Activated CD4-positive, CD25-positive, alpha-beta regulatory T cell treated with anti-CD3 and anti-CD28 coated beads, Interleukin-2, amount 50 U/mL, for 24 hours (primary cell): ENCODE measurements around the gene PDZD2.
A peak's percentile ranks its signal among the peaks of the same experiment; 100 is the strongest.
"Not testable (repeated sequence)": the region's sequence is repeated elsewhere in the genome, so short reads cannot be mapped to it uniquely, and the experiment has no call there.

Experiments
- ATAC-seq, 2 donors: fragments of 150-1000 bp; cut with Tn5 transposase; one replicate each; pipeline ENCODE4 v1.10.0; 2021; ENCODE audit warnings: mild to moderate bottlenecking in 1 of 2, moderate library complexity in 1 of 2

The PDZD2 gene

GRCh38 chr5:31638748-31639418 lies at the start of gene PDZD2:
Gene PDZD2 (plus strand): TSS chr5:31639131.
- ATAC-seq = peak; percentile 65 to 72

DNA sequence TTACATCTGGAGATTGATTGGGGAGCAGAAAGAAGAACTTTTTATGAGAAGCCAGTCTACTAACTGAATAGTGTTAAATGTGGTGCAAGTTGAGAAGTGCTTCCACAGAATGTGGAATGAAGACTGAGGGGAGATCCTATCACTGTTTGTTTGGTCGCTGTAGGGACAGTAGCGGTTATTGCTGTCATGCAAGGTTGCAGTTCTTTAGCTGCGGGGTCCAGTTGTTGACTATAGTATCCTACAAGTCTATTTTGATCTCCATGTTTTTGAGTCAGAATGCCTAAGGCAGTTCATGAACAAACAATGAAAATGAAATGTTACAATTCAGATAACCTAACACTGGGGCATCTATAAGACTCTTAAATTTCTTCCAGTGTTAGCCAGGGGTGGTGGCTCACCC lies 45.3 kb upstream of the PDZD2 start:
- ATAC-seq = no peak

GRCh38 chr5:31596354-31596753 lies 42.6 kb upstream of the PDZD2 start:
- ATAC-seq = no peak

DNA sequence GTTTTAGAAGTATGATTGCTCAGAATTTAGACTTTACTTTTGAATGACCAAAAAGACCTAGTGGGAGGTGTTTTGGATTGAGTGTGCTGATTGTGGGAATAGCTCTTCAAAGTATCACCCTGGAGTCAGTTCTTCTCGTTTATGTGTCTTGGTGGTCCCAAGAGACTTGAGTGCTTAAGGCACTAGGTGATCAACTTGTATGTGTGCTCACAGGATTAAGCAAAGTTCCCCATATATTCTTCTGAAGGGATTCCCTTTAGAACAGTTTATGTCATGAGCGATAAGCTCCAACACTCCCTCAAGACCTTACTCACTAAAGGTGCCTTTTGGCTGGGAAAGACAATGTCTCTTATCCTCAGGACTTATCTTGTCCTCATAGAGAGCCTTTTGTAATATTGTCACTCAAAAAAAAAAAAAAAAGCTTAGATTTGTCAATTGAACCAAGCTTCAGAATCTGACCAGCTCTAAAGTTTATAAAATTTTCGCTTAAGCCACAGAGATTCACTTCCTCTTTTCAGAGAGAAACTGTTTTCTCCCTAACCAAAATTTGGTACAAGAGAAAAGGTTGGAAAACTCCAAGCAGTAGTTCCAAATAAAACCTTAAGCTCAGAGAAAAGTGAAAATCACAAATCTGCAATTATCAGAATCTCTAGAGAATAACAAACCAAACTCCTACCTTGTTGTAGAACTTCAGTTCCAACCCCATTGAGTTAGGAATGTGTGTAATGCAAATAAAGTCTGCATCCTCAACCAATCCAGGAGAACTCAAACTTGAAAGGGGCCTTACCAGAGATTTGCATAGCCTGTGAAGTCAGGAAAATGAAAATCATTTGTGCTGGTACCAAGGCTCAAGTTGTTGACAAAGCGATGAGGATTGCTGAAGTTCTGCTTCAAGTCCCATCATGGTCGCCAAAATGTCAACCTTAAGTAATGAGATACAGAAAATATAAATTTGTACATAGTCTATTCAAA lies 40.0 kb upstream of the PDZD2 start:
- no peak for ATAC-seq

GRCh38 chr5:31602305-31602704 lies 36.6 kb upstream of the PDZD2 start:
- ATAC-seq = not testable (repeated sequence)

DNA sequence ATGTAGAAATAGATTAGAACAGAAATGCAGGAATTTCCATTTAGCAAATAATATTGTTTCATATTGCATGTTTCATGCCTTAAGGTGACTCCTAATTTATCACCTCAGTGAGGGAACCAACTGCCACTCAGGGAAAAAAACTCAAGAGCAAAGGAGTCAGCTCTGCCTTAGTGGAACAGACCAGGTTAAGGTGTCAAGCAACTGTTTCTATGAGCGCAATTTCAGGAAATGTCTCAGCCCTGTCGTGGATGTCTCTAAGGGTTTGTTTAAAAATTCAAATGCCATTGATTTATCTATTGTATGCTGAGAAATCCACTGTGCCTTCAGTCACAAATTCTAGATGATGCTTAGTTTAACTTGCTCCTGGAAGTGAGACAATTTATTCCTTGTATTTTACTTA lies 34.7 kb upstream of the PDZD2 start:
- no peak for ATAC-seq

DNA sequence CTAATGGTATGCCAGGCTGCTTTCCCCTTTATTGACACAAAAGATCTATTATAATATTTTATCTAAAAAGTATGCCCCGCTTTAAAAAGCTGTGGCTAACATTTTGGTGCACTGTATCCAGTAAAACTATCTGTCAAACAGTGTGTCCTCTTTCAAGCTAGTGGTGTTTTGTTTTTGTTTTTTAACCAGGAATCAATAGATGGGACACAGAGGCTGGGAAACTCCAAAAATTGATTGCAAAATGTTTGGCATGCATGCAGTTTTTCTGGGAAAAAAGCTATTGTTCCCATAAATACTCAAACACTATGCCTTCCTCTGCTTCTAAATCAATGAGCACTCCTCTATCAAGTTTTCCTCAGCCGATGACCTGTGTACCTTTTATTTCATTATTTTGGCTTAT lies 34.3 kb upstream of the PDZD2 start:
- ATAC-seq = no peak

GRCh38 chr5:31605920-31606319 lies 33.0 kb upstream of the PDZD2 start:
- ATAC-seq = no peak

DNA sequence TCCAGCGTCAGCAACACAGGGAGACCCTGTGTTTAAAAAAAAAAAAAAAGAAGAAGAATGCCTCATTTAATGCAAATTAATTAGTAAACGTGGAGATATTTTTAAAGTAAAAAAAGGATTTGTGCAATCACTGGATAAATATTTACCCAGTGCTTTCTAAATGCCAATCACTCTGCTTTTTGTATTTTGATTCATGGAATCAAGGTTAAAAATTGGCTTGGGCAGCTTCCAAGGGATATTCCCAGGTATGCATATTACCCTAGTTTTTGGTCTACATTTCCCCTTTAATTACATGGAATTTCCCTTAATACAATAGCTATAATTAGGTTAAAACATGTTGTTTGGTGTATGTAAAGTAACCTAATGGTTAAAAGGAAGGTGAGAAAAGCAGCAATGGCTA lies 31.4 kb upstream of the PDZD2 start:
- no peak for ATAC-seq

DNA sequence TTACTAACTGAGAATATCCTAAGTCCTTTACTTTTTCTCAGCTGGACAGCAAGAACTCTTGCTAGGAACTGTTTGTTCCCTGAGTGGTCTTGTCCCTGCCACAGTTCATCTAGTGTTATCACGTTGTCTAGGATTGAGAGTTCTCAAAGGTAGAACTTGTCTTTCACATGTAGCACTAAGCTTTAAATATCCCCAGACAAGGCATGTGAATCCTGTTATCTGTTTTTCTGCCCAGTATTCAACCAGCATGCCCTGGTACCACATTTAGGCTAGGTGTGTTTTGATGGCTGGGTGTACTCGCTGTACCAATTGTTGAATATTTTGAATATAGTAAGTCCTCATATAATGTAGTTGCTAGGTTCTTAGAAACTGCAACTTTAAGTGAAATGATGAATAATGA lies 27.9 kb upstream of the PDZD2 start:
- no peak for ATAC-seq

GRCh38 chr5:31613651-31614050 lies 25.3 kb upstream of the PDZD2 start:
- no peak for ATAC-seq

- ATAC-seq = no peak
These were observed 24.5 kb upstream of the PDZD2 start for GRCh38 chr5:31614151-31615020.

DNA sequence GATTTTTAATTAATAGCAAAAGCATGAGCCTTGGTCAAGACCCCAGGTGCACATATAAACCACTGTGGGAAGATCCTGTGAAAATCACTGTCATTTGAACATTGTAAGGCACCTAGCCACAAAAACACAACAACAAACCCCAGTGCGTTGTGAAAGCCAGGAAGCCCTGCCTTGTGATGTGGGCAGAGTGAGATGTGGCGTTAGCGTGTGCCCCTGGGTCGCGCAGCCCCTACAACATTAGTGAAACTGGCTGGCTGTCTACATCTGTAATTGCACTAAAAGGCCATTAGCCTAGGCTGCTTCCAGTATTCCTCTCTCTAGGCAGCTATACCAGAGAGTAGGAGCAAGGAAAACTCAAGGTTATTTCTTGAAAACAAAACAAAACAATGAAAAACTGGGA lies 21.1 kb upstream of the PDZD2 start:
- ATAC-seq = no peak

- ATAC-seq = no peak
These were observed 18.9 kb upstream of the PDZD2 start for GRCh38 chr5:31620026-31620425.

- ATAC-seq = no peak
These were observed 15.7 kb upstream of the PDZD2 start for GRCh38 chr5:31623249-31623648.

DNA sequence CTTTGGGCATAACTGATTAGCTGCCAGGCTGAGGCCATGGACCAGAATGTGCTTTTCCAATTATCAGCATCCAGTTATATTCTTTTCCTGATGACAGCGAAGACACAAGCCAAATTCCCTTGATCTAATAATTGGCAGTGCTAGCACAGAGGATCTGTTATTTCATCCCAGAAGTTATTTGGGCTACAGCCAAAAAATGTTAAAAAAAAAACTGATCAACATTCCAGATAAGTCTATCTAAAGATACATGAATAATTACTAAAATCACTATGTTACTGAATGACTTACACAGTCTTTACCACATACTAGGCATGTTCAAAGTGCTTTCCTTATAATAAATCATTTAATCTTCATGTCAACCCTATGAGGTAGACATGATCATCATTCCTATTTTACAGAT lies 13.5 kb upstream of the PDZD2 start:
- ATAC-seq = no peak

- no peak for ATAC-seq
These were observed 12.8 kb upstream of the PDZD2 start for GRCh38 chr5:31626156-31626555.

DNA sequence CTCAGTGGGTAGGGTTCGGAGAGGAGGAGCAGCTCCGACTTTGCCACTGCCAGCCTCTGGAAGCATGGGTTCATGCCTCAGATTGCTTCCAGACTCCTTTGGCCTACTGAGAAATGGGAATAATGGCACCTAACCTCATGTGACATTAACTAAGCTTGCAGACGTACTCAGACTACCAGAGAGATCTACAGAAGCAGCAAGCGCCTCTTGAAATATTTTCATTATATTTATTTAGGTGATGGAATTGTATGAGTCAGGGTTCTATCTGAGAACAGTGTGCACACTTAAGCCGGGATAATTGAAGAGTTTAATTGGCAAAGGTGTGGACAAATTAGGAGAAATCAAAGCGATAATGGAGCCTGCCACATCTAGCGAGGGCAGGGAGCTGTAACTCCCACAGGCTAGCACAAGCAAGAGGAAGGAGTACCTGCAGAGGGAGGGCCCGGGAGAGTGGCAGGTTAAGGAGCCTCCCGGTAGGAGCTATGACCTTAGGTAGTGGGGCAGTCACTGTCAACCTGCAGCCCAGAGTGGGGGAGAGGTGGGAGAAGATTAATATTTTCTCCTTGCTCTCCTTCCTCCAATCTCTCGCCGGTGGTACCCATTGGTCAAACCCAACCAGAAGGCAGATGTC lies 12.2 kb upstream of the PDZD2 start:
- no peak for ATAC-seq

GRCh38 chr5:31630931-31631330 lies 8.0 kb upstream of the PDZD2 start:
- ATAC-seq = peak; percentile 17 to 20

DNA sequence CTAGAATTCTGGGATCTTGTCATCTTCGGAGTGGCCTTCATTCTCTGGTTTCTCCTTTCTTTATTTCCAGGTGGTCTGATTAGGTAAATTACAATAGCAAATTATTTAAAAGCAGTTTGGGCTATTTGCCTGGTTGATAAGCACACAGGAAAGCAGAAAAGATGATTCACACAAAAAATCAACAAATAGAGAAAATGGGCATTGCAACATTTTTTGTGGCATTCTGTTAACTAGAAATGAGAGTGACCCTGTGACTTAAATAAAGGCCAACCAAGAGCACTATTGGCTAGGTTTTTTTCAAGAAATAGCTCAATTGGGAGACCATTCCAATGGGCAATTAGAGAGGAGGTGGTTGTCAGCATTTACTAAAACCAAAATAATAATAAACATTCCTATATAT lies 6.5 kb upstream of the PDZD2 start:
- no peak for ATAC-seq

- no peak for ATAC-seq
These were observed 3.5 kb upstream of the PDZD2 start for GRCh38 chr5:31635446-31635845.

DNA sequence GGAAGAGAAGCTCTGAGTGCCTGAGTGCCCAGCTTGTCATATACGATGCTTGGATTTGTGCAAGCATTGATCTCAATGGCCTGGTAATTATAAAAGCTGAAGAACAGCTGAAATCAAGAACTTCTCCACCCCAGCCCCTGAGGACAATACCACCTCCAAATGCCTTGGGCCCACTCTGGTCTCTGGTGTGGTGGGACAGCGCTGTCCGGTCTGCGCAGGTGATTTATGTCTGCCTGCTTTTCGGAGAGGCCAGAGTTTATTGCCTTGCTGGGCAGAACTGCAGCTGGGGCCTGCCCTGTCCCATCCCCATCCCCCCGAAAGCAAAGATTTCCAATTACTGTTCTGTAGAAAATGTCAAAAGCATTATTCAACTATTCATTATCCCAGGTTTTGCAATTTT lies 1.1 kb upstream of the PDZD2 start:
- no peak for ATAC-seq

DNA sequence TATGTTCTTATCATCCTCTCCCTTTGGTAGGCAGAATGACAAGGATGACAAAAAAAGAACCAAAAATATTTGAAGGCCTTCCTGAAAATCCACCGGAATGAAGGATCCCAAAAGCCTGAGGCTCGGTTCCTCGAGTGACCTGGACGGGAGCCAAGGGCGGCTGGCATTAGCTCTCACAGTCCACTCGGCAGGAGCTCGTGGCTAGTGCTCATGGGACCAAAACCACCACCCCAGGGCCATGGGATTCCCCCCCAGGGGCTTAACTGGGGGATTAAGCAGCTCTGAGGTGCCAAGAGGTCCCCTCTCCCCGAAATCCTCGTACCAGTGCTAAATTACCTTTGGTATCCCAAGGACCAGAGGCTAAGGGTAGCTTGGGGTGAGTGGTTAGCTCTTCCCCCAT lies 586 bp upstream of the PDZD2 start:
- no peak for ATAC-seq
